Thymus (tissue), 11 donors: ENCODE data around the gene BMPR1B. TPM values are rescaled to one million over a fixed set of nuclear protein-coding genes. Genes with fewer than 3 reads are reported as not detected.
"Not testable (repeated sequence)": the region's sequence is repeated elsewhere in the genome, so short reads cannot be mapped to it uniquely, and the experiment has no call there.

Source experiments
- DNase-seq, 9 donors: peaks; one replicate each; pipeline ENCODE4 v3.0.0-alpha.2; 2013; ENCODE audit warnings: low spot score in 9 of 9, low read depth in 6 of 9, missing footprints in 1 of 9
- H3K27ac ChIP-seq, 2 donors: one replicate each; pipeline ENCODE4 v1.5.1; 2013; ENCODE audit warnings: control low read depth in 1 of 2, low read depth in 1 of 2, low read length in 1 of 2, mild to moderate bottlenecking in 1 of 2, moderate library complexity in 1 of 2
- H3K27me3 ChIP-seq, 2 donors: one replicate each; pipeline ENCODE4 v1.5.1; 2013; ENCODE audit warnings: low read length in 1 of 2; ENCODE audit not compliant: control insufficient read depth in 2 of 2, insufficient read depth in 1 of 2
- H3K36me3 ChIP-seq, 2 donors: one replicate each; pipeline ENCODE4 v1.5.1; 2013; ENCODE audit warnings: low read length in 1 of 2, mild to moderate bottlenecking in 1 of 2, moderate library complexity in 1 of 2; ENCODE audit not compliant: control insufficient read depth in 2 of 2, insufficient read depth in 2 of 2
- H3K4me1 ChIP-seq, 2 donors: one replicate each; pipeline ENCODE4 v1.5.1; 2013; ENCODE audit warnings: low read length in 2 of 2; ENCODE audit not compliant: control insufficient read depth in 2 of 2, insufficient read depth in 2 of 2
- H3K4me3 ChIP-seq, 2 donors: one replicate each; pipeline ENCODE4 v1.5.1; 2013; ENCODE audit warnings: low read length in 2 of 2, control low read depth in 1 of 2, mild to moderate bottlenecking in 1 of 2
- H3K9me3 ChIP-seq, 2 donors: one replicate each; pipeline ENCODE4 v1.5.1; 2013; ENCODE audit warnings: low read length in 1 of 2, mild to moderate bottlenecking in 1 of 2; ENCODE audit not compliant: control insufficient read depth in 2 of 2, insufficient read depth in 1 of 2
- WGBS: extraction: QIAGEN DNeasy Blood & Tissue Kit; methylation state at CpG from one replicate; pipeline ENCODE4 v1.1.7; 2013; 5-methylcytosine and 5-hydroxymethylcytosine counted together
- polyA plus RNA-seq: library from polyadenylated mRNA; stranded (reverse); fragments of 200-250 nt; gene quantifications from one replicate; pipeline ENCODE4 v1.2.3, GENCODE V29; 2013
- total RNA-seq: library from RNA; stranded (reverse); fragments of 120-200 nt; gene quantifications from one replicate; pipeline ENCODE4 v1.2.4, GENCODE V29; 2013
- donor health status: healthy.

The BMPR1B gene
- total and polyA plus RNA-seq, 2 donors: 2.2 to 12.5 TPM

GRCh38 chr4:94834501-94834900, 76.7 kb downstream of the BMPR1B start:
- DNase-seq: no peak
- H3K9me3 ChIP-seq: no peaks in the 10 kb centered on the region
- H3K36me3 ChIP-seq: no peaks in the 10 kb centered on the region
- no peaks in the 10 kb centered on the region for H3K27me3 ChIP-seq
- H3K4me1 ChIP-seq: no peaks in the 10 kb centered on the region
- no peak overlapping the region for H3K27ac ChIP-seq
- WGBS: 95% methylated on average over 1 of the region's 1 CpG
- H3K4me3 ChIP-seq: no peak overlapping the region

DNA sequence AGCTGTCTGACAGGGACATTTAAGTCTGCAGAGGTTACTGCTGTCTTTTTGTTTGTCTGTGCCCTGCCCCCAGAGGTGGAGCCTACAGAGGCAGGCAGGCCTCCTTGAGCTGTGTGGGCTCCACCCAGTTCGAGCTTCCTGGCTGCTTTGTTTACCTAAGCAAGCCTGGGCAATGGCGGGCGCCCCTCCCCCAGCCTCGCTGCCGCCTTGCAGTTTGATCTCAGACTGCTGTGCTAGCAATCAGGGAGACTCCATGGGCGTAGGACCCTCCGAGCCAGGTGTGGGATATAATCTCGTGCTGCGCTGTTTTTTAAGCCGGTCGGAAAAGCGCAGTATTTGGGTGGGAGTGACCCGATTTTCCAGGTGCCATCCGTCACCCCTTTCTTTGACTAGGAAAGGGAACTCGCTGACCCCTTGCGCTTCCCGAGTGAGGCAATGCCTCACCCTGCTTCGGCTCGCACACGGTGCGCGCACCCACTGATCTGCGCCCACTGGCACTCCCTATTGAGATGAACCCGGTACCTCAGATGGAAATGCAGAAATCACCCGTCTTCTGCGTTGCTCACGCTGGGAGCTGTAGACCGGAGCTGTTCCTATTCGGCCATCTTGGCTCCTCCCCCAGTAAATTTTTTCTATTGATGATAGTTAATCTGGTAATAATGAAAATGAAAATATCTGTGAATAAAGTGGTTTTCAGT, 83.6 kb downstream of the BMPR1B start:
- H3K4me3 ChIP-seq, H3K9me3 ChIP-seq, H3K27me3 ChIP-seq, DNase-seq, H3K27ac ChIP-seq, H3K36me3 ChIP-seq: not testable (repeated sequence)
- peaks cover 4 to 16% of the 10 kb centered on the region in 2 donors for H3K4me1 ChIP-seq
- WGBS: 94% methylated on average over 24 of the region's 29 CpGs

DNA sequence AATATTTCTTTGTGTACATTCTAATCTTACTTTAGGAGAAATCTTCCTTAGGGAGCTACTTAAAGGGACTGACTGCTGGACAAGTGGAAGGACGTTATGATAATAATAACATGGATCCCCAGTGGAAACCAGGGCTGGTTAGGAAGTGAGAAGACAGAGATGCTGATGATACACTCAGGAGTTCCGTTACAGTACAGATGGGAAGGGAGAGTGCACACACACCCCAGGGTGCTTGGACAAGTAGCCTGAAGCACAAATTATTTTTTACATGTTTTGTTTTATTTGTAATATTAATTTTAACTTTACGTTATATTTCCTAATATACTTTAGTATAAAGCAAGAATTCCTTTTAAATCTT, 84.1 kb downstream of the BMPR1B start:
- WGBS: 33% methylated on average over 3 of the region's 3 CpGs
- no peaks in the 10 kb centered on the region for H3K27me3 ChIP-seq
- no peaks in the 10 kb centered on the region for H3K9me3 ChIP-seq
- H3K36me3 ChIP-seq: no peaks in the 10 kb centered on the region
- no peak for DNase-seq
- H3K4me3 ChIP-seq: no peak overlapping the region
- peaks cover 4 to 16% of the 10 kb centered on the region in 2 donors for H3K4me1 ChIP-seq
- no peak overlapping the region for H3K27ac ChIP-seq

DNA sequence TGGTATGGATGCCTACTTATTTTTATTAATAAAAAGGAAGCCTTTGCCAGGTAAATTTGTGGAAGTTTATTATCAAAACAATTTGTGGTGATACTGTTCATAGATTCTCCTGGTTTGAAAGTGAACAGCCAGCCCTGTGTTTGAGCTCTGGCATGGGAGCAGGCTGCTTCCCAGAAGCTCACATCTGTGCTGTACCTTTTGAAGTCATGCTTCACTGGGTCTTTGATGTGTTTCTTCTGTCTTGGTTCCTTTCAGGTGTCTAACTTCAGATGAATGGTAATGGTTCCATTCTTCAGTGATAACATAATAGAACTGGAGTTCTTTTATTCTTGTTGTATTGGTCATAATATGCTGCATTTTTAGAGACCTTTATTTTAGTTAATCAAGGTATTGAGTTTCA, 85.5 kb downstream of the BMPR1B start:
- Histone ChIP-seq H3K36me3 (no peaks in the 10 kb centered on the region), H3K27ac (no peak overlapping the region), H3K9me3 (no peaks in the 10 kb centered on the region), H3K27me3 (no peaks in the 10 kb centered on the region), H3K4me3 (no peak overlapping the region), H3K4me1 (peaks cover 4 to 16% of the 10 kb centered on the region in 2 donors)
- DNase-seq: peak in 8 of 9 donors; percentile 14 to 77 (median 51)

DNA sequence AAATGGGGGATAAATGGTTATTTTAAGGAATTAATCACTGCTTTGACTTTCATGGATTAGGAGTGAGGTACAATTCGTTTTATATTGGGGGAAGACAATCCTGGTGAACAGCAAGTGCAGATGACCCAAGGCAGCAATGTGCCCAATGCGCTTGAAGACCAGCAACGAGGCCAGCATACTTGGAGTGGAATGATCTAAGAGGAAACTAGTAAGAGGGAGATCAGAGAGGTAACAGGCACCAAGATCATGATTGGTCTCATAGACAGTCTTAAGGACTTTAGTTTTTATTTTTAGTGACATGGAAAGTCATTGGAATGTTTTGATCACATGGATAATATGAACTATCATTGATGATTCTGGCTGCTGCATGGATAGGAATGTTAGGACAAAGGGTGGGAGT, 90.6 kb downstream of the BMPR1B start:
- Histone ChIP-seq H3K27me3 (no peaks in the 10 kb centered on the region), H3K9me3 (no peaks in the 10 kb centered on the region), H3K4me3 (no peak overlapping the region), H3K4me1 (peaks cover 14 to 18% of the 10 kb centered on the region in 2 donors), H3K36me3 (no peaks in the 10 kb centered on the region), H3K27ac (no peak overlapping the region)
- WGBS: 88% methylated on average over 3 of the region's 3 CpGs
- DNase-seq: no peak

- H3K27ac ChIP-seq: no peak overlapping the region
- 100% methylated on average over 2 of the region's 2 CpGs for WGBS
- H3K36me3 ChIP-seq: no peaks in the 10 kb centered on the region
- no peaks in the 10 kb centered on the region for H3K27me3 ChIP-seq
- H3K9me3 ChIP-seq: no peaks in the 10 kb centered on the region
- H3K4me3 ChIP-seq: no peak overlapping the region
- H3K4me1 ChIP-seq: peaks cover 9 to 10% of the 10 kb centered on the region in 2 donors
- DNase-seq: no peak
Measured at GRCh38 chr4:94849901-94850300, 92.1 kb downstream of the BMPR1B start.

- Histone ChIP-seq H3K27me3 (no peaks in the 10 kb centered on the region), H3K27ac (no peak overlapping the region), H3K4me1 (peaks cover 9 to 10% of the 10 kb centered on the region in 2 donors), H3K9me3 (no peaks in the 10 kb centered on the region), H3K36me3 (no peaks in the 10 kb centered on the region), H3K4me3 (no peak overlapping the region)
- WGBS: 94% methylated on average over 1 of the region's 1 CpG
- DNase-seq: no peak
Measured at GRCh38 chr4:94852616-94853015, 94.9 kb downstream of the BMPR1B start.

DNA sequence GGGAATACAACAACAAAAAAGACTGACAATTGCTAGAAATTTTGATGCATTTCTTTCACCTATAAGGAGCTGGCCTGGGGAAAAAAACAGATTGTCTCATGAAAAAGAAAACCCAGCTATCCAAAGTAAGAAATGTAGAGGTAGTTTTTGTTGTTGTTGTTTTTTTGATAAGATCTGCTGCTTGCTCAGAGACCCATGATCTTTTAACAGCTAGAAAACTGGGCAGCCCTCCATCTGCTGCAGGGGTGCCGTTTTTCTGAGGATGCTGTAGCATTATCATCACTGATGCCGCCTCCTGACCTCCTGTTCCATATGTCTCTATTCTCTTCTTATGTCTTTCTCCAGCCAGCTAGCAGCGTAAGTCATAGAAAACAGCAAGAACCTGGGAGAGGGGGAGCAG, 98.3 kb downstream of the BMPR1B start:
- 99% methylated on average over 3 of the region's 3 CpGs for WGBS
- no peaks in the 10 kb centered on the region for H3K27me3 ChIP-seq
- no peak overlapping the region for H3K27ac ChIP-seq
- H3K36me3 ChIP-seq: no peaks in the 10 kb centered on the region
- H3K9me3 ChIP-seq: no peaks in the 10 kb centered on the region
- DNase-seq: peak in 1 of 9 donors; percentile 5
- no peak overlapping the region for H3K4me3 ChIP-seq
- H3K4me1 ChIP-seq: no peaks in the 10 kb centered on the region

DNA sequence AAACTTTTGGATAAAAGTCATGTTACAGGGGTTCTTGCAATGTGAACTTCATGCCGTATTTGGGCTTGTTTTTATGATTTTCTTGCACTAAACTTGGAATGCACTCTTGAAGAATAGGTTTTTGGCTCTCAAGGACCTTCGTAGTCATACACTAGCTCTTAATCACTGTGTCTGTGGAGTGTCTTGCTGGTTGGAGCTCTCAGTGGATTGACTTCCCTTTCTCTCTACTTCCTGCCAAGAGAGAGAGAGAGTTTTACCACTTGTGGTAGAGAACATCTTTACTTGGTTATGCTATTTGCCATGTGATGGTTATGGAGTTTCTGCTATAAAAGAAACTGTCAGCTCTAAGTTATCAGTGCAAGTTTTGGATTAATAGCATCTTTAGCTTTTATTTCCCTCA, 112.4 kb downstream of the BMPR1B start:
- peak in 1 of 9 donors; percentile 24 for DNase-seq
- Histone ChIP-seq H3K27ac (no peak overlapping the region), H3K4me1 (no peaks in the 10 kb centered on the region), H3K9me3 (no peaks in the 10 kb centered on the region), H3K36me3 (no peaks in the 10 kb centered on the region), H3K4me3 (no peak overlapping the region), H3K27me3 (no peaks in the 10 kb centered on the region)
- 74% methylated on average over 2 of the region's 2 CpGs for WGBS
